GM19043 (cell line): ENCODE data around the gene CD19.
"Not testable (repeated sequence)": the region's sequence is repeated elsewhere in the genome, so short reads cannot be mapped to it uniquely, and the experiment has no call there.

Experiments
- ATAC-seq: cut with Tn5 transposase; IDR thresholded peaks from one replicate; pipeline ENCODE4 v1.9.1; 2021; ENCODE audit warnings: low read depth; ENCODE audit not compliant: unreplicated experiment

The CD19 gene

DNA sequence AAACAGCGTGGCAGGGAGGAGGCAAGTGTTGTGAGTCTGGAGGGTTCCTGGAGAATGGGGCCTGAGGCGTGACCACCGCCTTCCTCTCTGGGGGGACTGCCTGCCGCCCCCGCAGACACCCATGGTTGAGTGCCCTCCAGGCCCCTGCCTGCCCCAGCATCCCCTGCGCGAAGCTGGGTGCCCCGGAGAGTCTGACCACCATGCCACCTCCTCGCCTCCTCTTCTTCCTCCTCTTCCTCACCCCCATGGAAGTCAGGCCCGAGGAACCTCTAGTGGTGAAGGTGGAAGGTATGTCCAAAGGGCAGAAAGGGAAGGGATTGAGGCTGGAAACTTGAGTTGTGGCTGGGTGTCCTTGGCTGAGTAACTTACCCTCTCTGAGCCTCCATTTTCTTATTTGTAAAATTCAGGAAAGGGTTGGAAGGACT is at the start of gene CD19:
Gene CD19, plus strand, starts transcription at position 171 of the 425 bp plus-strand sequence. Its CDS starts 30 bp downstream, at position 201.
- ATAC-seq: no peak

DNA sequence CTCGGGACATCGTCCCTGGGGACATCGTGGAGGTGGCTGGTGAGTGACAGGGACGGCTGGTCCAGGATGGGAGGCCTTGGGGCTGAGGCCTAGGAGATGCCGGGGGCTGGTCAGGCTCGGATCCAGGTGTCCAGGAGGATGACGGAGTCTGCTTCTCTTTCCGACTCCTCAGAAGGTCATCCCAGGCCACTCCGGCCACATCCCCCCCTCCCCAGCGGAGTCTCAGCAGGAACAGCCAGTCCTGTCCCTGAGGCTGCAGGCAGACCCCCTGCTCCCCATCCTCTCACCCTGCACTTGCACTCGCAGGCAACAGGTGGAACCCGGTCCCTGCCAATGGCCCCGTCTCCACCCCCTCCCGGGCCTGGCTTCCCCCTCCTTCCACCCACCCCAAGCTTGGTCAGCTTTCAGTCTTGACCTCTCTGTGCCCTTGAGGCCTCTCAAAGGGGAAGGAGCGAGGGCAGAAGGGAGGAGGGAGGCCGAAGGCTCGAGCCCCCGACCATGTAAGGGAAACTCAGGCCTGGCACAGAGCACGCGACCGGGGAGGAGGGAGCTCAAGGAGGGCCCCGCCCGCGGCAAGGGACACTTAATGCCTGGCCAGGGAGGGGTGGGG is 49.1 kb upstream of the CD19 start:
- no peak for ATAC-seq

DNA sequence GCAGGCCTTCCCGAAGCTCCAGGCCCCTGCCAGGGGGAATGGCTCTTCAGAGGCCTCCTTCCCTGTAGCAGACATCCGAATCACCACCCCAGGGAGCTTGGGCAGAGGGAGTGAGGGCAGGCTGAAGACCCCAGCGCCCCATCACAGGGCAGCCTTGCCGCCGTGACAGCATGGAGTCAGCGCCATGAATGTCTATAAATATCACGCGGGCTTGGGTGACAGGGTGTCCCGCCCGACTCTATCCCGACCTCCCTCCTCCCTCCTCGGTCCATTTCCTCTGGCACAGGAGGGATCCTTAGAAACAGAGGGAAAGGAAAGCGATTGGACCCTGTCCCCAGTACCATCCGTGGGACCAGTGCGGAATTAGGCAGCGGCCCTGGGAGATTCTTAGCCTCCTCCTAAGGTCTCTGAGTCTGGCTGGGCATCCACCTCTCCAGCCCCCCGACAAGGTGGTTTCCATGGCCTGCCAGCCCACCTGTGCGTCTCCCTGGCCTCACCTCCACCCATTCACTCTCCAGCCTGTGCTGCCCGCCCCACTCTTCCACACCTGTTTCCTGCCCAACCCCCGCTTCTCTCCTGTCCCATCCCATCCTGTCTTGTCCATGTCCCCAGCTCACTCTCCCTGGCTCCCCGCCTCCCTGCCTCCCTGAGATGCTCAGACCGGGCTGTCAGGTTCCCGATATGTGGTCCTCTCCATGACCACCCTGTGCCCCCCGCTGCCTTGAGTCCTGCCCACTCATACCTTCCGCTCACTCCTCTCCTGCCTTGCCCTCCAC is 48.4 kb upstream of the CD19 start:
- ATAC-seq: no peak

DNA sequence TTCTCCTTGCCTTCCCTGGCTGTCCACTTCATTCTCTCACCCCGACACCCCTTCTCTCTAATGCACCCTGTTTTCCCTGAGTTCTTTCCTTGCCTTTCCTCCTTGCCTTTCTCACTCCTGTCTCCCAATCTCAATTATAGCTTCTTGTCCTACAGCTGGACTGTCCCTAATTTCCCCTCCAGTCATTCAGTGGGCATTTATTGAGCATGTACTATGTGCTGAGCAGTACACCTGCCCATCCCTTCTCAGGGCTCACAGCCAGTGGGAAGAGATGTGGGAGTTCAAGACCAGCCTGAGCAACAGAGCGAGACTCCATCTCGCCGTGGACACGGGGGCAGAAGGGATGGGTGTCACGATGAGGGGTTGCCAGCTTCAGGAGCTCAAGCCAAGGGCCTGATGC is 47.7 kb upstream of the CD19 start:
- ATAC-seq: no peak

DNA sequence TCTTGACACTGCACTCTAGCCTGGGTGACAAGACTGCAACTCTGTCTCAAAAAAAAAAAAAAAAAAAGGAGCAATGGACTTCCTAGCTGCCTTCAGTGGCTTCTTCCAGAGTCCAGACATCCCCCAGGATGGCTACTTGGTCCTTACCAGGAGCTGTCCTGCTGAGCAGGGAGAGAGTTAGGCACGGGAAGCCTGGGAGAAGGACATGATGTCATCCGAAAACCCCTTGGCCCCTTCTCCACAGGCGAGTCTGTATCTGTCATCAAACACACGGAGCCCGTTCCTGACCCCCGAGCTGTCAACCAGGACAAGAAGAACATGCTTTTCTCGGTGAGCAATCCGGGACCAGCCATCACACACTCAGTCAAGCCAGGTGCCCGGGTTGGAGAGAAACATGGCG is 44.8 kb upstream of the CD19 start:
- ATAC-seq: no peak

DNA sequence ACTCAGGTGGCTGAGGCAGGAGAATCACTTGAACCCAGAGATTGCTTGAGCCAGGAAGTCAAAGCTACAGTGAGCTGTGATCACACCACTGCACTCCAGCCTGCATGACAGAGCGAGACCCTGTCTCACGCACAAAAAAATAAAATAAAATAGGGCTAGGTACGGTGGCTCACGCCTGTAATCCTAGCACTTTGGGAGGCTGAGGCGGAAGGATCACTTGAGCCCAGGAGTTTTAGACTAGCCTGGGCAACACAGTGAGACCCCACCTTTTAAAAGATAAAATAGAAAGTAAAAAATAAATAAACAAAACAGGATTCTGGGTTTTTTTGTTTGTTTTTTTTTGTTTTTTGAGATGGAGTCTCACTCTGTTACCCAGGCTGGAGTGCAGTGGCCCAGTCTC is 41.4 kb upstream of the CD19 start:
- not testable (repeated sequence) for ATAC-seq

DNA sequence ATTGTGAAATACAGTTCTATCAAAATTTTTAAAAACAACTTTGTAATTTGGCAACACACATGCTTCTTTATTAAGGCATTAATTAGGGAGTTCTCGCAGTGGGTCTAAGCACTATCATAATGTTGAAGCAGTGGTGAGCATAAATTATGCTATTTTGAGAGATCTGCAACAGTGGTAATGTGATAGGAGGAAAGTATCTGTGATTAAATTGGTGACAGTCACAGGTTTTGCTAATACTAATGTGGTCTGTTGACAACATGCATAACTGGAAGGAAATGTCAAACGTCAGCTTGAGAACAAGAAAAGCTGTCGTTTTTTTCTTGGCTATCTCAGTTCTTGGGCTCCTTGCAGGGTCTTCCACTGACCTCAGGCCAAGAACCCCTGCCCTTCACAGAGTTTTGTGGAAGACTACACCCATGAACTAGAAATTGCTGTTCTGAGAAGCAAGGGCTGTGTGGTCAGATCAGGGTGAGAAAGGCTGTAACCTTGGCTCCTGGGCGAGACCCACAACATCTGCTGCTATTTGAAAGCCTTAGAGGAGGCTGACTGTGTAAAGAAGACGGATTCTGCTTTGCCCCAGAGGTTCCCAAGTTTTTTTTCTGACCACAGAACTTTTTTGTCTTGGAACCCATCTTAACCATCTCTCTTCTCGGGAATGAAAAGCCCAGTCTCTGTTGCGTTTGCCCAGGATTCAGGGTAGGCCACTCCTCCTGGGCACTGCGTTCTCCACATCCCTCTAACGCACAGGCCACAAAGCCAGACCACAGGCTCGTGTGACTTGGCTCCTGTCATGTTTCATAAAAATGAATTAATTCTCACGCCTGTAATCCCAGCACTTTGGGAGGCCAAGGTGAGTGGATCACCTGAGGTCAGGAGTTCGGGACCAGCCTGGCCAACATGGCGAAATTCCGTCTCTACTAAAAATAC is 39.5 kb upstream of the CD19 start:
- ATAC-seq: no peak

DNA sequence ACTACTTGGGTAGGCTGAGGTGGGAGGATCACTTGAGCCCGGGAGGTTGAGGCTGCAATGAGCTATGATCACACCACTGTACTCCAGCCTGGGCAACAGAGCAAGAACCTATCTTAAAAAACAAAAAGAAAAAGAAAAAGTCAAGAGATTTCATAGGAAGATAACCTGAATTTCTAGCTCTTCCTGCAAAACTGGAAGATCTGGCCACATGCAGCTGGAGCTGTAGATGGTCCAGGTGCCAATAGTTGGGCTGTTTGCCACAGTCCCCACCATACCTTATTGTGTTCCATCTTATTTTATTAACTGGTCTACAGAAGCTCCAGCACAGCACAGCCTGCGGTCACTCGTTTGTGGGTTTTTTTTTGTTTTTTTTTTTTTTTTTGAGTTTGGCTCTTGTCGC is 38.5 kb upstream of the CD19 start:
- ATAC-seq: no peak

DNA sequence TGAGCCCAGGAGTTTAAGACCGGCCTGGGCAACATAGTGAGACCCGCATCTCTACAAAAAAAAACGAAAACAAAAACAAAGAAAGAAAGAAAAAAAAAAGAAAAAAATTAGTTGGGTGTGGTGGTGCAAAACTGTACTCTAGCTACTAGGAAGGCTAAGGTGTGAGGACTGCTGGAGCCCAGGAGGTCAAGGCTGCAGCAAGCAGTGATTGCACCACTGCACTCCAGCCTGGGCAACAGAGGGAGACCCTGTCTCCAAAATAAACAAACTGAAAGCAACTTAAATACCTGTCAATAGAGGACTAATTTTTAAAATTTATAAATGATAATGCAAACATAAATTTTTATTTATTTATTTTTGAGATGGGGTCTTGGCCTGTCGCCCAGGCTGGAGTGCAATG is 36.2 kb upstream of the CD19 start:
- no peak for ATAC-seq

DNA sequence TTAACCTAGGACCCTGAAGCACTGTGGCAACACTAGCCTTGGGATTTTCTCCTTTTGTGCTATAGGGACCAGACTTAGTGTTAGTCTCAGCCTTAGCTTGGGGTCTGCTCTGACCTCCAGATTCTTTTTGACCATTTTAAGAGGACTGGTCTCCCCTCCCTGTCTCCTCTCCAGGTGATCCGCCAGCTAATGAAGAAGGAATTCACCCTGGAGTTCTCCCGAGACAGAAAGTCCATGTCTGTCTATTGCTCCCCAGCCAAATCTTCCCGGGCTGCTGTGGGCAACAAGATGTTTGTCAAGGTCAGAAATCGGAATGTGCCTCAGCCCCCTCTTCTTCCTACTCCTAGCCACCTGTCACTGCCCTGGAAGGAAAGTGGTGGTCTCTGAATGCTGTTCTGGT is 33.9 kb upstream of the CD19 start:
- ATAC-seq: no peak

DNA sequence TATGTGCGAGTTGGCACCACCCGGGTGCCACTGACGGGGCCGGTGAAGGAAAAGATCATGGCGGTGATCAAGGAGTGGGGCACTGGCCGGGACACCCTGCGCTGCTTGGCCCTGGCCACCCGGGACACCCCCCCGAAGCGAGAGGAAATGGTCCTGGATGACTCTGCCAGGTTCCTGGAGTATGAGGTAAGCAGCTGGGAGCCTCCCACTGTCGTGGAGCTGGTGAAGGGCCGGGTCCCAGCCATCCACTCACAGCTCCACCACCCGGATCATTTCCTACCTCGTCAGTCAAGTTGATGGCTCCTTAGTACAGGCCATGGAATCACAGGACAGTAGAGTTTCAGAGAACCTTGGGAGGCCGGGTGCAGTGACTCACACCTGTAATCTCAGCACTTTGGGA is 33.5 kb upstream of the CD19 start:
- no peak for ATAC-seq

DNA sequence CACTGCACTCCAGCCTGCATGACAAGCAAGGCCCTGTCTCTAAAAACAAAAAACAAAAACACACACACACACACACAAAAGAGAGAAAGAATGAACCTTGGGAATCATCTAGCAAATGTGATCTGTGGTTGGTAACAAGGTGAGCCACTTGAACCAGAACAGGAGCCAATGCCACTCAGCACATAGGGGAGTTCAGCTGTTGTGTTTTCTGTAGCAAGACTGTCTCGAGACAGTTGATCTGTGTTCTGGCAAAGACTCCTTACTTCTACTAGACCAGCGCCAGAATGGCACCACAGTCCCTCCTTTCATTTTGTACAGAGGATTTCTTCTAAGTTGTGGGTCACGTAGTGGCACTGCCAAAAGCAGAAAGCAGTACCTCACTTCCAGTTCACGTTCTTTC is 32.8 kb upstream of the CD19 start:
- no peak for ATAC-seq

DNA sequence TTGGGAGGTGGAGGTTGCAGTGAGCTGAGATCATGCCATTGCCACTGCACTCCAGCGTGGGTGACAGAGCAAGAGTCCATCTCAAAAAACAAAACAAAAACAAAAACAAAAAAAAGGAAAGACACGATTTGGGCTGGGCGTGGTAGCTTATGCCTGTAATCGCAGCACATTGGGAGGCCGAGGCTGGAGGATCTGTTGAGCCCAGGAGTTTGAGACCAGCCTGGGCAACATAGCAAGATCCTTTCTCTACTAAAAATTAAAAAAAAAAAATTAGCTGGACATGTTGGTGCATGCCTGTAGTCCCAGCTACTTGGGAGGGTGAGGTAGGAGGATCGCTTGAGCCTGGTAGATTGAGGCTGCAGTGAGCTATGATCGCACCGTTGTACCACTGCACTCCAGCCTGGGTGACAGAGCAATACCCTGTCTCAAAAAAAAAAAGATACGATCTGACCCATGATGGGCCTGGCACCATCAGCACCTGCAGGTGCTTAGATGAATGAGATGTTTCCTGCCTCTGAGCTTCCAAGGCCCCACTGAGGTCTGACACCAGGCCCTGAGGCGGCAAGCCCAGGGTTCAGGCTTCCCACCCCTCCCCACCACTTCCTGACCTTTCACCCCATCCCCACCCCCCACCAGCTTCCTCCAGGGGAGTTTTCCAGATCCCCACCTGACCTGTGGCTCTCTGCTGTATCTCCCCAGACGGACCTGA is 31.7 kb upstream of the CD19 start:
- no peak for ATAC-seq

DNA sequence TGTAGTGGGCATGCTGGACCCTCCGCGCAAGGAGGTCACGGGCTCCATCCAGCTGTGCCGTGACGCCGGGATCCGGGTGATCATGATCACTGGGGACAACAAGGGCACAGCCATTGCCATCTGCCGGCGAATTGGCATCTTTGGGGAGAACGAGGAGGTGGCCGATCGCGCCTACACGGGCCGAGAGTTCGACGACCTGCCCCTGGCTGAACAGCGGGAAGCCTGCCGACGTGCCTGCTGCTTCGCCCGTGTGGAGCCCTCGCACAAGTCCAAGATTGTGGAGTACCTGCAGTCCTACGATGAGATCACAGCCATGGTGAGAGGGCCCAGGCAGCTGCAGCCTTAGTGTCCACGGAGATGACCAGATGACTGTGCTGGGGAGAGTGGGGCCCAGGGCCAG is 31.2 kb upstream of the CD19 start:
- ATAC-seq: no peak

DNA sequence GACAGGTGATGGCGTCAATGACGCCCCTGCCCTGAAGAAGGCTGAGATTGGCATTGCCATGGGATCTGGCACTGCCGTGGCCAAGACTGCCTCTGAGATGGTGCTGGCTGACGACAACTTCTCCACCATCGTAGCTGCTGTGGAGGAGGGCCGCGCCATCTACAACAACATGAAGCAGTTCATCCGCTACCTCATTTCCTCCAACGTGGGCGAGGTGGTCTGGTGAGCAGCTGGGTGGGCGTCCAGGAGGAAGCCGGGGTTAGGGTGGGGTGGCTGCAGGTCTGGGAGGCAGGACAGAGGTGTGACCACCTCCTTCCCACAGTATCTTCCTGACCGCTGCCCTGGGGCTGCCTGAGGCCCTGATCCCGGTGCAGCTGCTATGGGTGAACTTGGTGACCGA is 29.9 kb upstream of the CD19 start:
- no peak for ATAC-seq

DNA sequence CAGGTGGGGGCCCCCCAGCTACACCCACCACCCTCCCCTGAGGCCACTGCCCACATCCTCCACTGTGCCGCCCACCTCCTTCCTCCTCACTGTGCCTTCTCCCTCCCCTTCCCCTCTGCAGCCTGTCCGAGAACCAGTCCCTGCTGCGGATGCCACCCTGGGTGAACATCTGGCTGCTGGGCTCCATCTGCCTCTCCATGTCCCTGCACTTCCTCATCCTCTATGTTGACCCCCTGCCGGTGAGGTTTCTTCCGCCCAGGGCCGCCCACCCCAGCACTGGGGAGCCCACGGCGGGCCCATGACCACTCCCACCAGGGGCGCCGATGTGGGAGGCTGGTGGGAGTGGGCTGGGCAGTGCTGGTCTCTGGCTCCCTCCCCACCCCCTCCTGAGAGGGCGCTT is 28.9 kb upstream of the CD19 start:
- no peak for ATAC-seq

DNA sequence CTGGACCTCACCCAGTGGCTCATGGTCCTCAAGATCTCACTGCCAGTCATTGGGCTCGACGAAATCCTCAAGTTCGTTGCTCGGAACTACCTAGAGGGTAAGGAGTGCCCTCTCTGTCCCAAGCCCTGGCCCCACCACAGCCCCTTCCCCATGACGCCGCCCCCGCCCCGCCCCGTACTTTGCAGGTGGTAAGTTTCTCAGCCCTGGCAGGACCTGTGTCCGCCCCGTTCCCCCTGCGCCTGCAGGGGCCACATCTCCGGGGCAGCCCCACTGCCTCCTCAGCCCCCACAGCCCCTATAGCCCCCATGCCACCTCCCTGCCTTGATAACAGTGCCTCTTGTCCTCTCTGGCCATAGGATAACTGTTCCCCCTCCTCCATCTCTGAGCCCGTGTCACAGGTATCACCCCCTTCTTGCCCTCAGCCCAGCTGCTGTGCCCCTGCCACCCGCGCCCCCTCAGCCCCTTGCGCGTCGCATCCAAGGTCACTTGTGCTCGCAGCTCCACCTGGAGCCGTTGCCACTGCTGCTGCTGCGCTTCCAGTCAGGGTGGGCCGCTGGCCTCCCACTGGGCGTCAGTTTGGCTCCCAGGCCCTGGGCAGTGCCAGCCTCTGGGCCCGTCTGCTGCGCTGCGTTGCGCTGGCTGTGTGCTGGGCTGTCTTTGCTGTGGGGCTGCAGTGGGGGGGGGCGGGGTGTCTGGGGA is 28.3 kb upstream of the CD19 start:
- ATAC-seq: no peak

DNA sequence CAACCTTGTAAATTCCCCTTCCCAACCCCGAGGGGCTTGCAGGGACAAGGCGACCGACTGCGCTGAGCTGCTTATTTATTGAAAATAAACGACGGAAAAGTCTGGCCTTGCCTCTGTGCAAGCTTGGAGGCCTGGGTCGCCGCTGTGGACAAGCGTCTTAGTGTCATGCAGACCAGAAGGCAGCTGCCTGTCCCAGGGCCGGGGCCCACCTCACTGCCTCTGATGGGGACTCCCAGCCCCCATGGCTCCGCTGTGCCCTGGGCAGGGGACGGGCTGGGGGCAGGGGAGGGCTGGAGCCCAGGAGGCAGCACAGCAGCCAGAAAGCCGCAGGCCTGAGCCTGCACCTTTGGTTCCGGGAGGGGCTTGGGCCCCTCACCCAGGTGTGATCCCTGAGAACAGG is 27.4 kb upstream of the CD19 start:
- ATAC-seq: no peak

DNA sequence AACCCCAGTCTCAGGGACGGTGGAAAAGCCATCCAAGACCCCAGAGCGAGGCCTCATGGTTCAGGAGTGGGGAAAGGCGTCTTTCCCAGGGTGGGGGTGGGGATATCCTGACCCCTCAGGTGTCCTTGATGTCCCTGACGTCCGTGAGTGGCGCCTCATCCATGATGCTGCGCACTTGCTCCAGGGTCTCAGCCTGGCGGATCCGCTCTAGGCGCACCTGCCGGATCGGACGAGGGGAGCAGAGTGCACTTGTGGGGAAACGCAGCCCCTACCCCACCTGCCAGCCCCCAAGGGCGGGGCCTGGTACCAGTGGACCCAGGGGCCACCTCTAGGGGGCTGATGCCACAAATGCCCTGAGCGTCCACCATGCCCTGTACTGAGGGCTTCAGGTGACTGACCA is 26.9 kb upstream of the CD19 start:
- ATAC-seq: no peak

DNA sequence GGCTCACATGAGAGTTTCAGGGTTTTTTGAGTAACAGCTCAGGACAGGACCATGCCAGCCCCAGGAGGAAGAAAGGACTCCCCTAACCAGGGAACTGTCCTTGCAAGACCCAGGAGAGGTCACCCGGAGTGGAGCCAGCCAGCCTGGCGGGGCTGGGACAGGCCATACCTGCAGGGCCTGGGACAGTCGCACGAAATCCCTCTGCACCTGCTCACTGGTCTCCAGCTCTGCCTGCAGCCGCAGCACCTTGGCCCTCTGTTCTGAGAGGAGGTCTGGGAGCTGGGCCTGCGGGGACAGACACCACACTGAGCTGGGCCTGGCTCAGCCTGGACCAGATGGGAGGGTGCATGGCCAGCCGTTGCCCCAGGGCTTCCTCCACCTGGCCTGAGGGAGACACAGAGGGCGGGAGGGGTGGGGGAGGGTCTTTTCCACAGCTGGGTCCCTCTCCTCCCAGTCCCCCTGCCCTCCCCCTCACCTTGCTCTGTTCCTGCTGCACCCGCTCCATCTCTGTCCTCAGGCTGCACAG is 26.5 kb upstream of the CD19 start:
- ATAC-seq: no peak
